SK-N-MC (cell line): ENCODE results near the gene TRIM74.
"Not testable (repeated sequence)": the region's sequence is repeated elsewhere in the genome, so short reads cannot be mapped to it uniquely, and the experiment has no call there.

ENCODE experiments used
- EZH2 ChIP-seq: fragments of 200-600 bp; sonication (generic); IDR thresholded peaks from one replicate; pipeline ENCODE4 v1.6.1; 2017; ENCODE audit warnings: antibody characterized with exemption
- FOXP2 ChIP-seq: optimal IDR thresholded peaks from 2 replicates; pipeline ENCODE3; 2011; ENCODE audit warnings: mild to moderate bottlenecking, moderate library complexity; ENCODE audit not compliant: insufficient read depth; ENCODE audit errors: extremely low read length, control extremely low read depth
- POLR2AphosphoS5 ChIP-seq: IDR thresholded peaks from 2 replicates; pipeline ENCODE4 v1.6.1; 2012; ENCODE audit warnings: mild to moderate bottlenecking, low read depth, low read length, borderline replicate concordance

GRCh38 chr7:72963056-72963455, 6.2 kb downstream of the TRIM74 start:
- TF ChIP-seq POLR2AphosphoS5, EZH2, FOXP2: not testable (repeated sequence)
